Posterior vena cava (tissue), 2 donors: ENCODE measurements around the gene LARGE2. TPM values are rescaled to one million over a fixed set of nuclear protein-coding genes. Genes with fewer than 3 reads are reported as not detected.
A peak's percentile ranks its signal among the peaks of the same experiment; 100 is the strongest.

Experiments
- DNase-seq: peaks from one replicate; pipeline ENCODE4 v3.0.0-alpha.2; 2020; ENCODE audit warnings: low spot score
- intact Hi-C, 2 donors: fragments of 100-400 bp; cut with DNase I; formaldehyde crosslinking; loops; one replicate each; pipeline versions ENCODE4 v1.14.1 to v1.14.2; 2022 to 2023
- total RNA-seq, 2 donors: library from RNA; stranded (reverse); fragmentation: NEBNext Ultra II Directional; extraction: Animal tissue kit (Norgen Biotek cat#: 25700); gene quantifications; one replicate each; pipeline ENCODE4 v1.2.1, GENCODE V29; 2021
- donor health status: DM: yes; HTN: yes; CAD: no.
- donor health status: DM: yes; HTN: yes; CAD: no.

The LARGE2 gene
- total RNA-seq, 2 donors from 2014 or later, result not detected

GRCh38 chr11:45926536-45927331 is 4.3 kb downstream of the LARGE2 start:
- DNase-seq, result peak; percentile 68
- intact Hi-C loops, result no loop called here

GRCh38 chr11:45927332-45927683 is 4.9 kb downstream of the LARGE2 start:
- intact Hi-C loops, result no loop called here

DNA sequence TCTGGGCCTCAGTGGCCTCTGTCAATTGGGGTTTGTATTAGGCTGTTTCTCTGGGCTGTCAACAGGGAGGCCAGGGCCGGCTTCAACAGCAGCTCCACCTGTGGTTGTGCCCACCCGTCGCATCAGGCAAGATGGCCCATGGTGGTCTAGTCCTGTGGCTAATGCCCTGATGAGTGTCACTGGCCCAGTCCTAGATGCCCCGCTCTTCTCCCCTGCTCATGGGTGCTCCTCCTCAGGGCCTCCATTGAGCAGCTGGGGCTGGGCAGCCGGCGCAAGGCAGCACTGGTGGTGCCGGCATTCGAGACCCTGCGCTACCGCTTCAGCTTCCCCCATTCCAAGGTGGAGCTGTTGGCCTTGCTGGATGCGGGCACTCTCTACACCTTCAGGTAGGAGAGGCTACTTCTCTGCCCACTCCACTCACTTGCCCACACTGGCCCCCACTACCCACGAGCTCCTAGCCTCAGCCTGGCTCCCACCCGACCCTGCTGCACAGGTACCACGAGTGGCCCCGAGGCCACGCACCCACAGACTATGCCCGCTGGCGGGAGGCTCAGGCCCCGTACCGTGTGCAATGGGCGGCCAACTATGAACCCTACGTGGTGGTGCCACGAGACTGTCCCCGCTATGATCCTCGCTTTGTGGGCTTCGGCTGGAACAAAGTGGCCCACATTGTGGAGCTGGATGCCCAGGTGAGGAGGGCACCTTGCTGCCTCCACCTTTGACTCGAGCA is 5.4 kb downstream of the LARGE2 start:
- intact Hi-C loops, result loop anchor here in 1 of 2 donors (2.0 kb wide), 1 partner anchor 27 kb away; no protein-coding TSS in a partner anchor
- DNase-seq, result peak; percentile 75

More at GRCh38 chr11:45927332-45927683, 4.9 kb downstream of the LARGE2 start:
- peak; percentile 73 for DNase-seq

DNA sequence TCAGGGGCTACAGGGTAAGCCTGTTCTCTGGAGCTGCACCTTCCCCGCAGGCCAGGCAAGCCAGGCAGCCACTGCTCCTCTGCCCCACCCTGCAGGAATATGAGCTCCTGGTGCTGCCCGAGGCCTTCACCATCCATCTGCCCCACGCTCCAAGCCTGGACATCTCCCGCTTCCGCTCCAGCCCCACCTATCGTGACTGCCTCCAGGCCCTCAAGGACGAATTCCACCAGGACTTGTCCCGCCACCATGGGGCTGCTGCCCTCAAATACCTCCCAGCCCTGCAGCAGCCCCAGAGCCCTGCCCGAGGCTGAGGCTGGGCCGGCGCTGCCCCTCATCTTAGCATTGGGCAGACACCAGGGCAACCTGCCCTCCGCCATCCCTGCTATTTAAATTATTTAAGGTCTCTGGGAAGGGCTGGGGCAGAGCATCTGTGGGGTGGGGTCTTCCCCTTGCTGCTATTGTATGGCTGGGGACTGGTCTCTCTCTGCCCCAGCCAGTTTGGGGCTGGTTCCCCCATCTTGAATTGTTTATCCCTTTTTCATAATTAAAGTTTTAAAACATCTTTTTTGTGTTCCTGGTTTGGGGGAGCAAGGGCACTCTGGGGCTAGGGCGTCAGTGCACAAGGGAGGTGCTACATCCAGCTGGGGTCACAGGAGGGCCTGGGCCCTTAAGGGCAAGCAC is 6.2 kb downstream of the LARGE2 start:
- peak; percentile 51 for DNase-seq
- intact Hi-C loops, result loop anchor here in 1 of 2 donors (2.0 kb wide), 1 partner anchor 26 kb away; no protein-coding TSS in a partner anchor

DNA sequence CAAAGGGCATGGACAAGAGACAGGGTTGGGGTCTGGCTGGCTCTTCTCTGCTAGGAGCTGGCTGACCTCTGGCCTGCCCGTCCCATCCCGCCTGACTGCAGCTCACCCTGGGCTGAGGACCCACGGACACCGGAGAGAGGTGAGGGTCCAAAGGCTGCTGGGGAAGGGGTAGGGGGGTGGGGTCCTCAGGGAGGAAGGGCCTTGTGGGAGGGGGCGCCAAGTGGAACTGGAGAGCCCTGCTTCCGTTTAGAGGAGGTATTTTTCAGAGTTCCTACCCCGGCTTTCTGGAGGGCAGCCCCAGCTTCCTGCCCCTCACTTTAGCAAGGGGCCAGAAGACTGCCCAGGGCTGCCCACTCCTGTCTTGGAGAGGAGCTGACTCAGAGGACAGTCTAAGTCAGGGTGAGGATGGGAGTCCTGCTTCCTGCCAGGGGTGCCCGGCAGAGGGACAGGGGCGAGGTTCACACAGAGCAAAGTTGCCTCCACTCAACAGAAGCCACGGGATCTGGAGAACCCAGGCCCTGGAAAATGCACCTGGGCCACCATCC is 7.1 kb downstream of the LARGE2 start:
- intact Hi-C loops, result loop anchor here (2.0 to 10.0 kb wide), 2 partner anchors 25 to 55 kb away; no protein-coding TSS in a partner anchor
- DNase-seq, result peak; percentile 66

GRCh38 chr11:45930031-45930794 is 7.8 kb downstream of the LARGE2 start:
- DNase-seq, result peak; percentile 79

GRCh38 chr11:45930951-45931570 is 8.6 kb downstream of the LARGE2 start:
- peak; percentile 37 for DNase-seq
- intact Hi-C loops, result loop anchor here in 1 of 2 donors (10.0 kb wide), 1 partner anchor 56 kb away; no protein-coding TSS in a partner anchor

More at GRCh38 chr11:45930031-45930794, 7.8 kb downstream of the LARGE2 start:
- intact Hi-C loops, result loop anchor here in 1 of 2 donors (10.0 kb wide), 1 partner anchor 55 kb away; no protein-coding TSS in a partner anchor

DNA sequence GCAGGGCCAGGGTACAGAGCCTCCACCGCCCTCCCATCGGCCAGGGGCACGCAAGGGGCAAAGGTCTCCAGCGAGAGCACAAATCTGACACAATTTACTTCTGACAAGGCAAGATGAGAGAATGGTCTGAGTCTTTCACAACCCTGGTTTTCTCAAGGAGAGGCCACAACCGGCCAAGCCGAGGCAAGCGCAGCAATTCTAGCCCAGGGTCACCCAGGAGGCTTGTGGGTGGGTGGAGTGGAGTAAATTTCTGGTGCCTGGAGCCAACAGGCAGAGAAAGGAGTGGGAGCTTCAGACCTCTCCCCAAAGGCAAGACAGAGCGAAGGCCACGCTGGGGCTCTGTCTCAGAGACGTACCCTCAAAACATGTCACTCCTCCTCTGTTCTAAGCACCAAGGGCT is 9.3 kb downstream of the LARGE2 start:
- intact Hi-C loops, result loop anchor here in 1 of 2 donors (10.0 kb wide), 1 partner anchor 57 kb away; no protein-coding TSS in a partner anchor
- peak; percentile 59 for DNase-seq

DNA sequence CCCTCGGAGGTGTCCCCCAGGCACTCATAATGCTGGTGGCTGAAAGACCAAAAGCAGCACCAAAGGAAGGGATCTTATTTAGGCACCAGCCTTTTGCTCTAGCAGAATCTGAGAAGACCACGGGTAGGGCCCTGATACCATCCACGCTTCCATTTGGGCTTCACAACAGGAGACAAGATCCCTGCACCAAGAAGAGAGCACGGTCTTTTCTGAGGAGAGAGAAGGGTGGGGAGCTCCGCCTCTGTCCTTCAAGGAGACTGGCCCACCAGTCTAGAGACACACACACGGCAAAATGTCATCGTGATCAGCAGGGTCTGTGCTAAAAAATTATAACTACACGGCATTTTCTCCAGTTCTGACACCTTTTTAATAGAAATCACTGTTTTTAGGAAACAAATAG is 9.8 kb downstream of the LARGE2 start:
- intact Hi-C loops, result loop anchor here in 1 of 2 donors (10.0 kb wide), 1 partner anchor 57 kb away; no protein-coding TSS in a partner anchor
- no peak for DNase-seq

DNA sequence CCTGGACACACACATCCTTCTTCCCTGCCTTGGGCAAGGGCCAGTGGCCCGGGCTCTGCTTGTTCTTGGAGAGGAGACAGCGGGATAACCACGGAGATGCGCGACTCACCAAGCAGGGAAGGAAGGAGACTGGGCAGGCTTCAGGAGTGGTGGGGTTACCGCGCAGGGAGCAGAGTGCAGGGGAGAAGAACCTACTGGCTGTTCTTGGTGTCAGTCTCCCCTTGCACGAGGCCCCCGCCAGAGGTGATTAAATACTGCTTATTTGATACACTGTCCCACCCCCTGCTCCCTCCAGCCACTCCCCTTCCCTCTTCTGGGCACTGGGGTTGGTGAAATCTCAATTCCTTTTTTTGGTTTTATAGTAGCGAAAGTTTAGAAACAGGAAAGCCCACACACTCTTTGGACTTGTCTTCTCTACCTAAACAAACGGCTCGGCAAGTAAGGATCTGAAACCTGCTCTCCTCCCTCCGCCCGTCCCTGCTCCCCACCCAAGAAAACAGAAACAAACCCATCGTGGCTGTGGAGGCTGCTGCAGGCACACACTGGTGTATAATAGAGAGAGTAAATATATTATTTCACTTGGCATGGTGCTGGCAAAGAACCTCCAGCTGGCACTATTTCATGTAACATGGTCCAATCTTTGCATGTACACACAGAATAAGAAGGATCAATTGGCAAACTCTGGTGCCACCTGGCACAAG is 10.8 kb downstream of the LARGE2 start:
- intact Hi-C loops, result loop anchor here in 1 of 2 donors (10.0 kb wide), 1 partner anchor 58 kb away; no protein-coding TSS in a partner anchor
- DNase-seq, result peak; percentile 71

DNA sequence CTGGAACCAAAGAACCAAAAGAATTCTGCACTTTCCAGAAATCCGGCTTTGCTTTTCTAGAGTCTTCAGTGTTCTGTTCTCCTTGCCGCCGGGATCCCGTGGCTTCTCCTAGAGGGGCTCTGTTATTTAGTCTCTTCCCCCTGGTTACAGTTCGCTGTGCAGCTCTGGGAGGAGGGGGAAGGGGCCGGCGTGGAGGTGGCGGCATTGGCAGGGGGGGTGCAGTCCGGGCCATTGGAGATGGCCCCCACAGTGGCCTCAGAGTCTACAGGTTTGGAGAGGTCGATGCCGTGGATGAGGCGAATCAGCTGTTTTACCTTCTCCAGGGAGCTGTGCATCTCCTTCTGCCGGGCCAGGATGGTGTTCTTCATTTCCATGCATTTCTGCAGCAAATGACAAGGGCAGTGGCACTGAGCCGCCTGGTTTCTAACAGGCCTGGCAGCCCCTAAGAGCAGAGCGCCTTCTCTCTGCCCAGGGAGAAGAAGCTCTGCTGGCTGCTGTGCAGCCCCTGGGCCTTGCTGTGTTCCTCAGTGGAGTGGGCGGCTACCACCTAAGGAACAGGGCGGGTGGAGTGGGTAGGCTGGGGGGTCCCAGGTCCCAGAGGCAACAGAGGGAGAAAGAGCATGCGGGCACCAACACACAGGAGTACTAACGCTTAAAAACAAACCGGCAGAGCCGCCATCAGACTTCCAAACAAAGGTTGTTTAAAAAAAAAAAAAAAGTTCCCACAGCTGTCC is 11.6 kb downstream of the LARGE2 start:
- DNase-seq, result peak; percentile 72
- intact Hi-C loops, result loop anchor here in 1 of 2 donors (10.0 kb wide), 1 partner anchor 59 kb away; no protein-coding TSS in a partner anchor

GRCh38 chr11:45934580-45935318 is 12.3 kb downstream of the LARGE2 start:
- intact Hi-C loops, result loop anchor here in 1 of 2 donors (10.0 kb wide), 1 partner anchor 60 kb away; no protein-coding TSS in a partner anchor
- DNase-seq, result no peak

DNA sequence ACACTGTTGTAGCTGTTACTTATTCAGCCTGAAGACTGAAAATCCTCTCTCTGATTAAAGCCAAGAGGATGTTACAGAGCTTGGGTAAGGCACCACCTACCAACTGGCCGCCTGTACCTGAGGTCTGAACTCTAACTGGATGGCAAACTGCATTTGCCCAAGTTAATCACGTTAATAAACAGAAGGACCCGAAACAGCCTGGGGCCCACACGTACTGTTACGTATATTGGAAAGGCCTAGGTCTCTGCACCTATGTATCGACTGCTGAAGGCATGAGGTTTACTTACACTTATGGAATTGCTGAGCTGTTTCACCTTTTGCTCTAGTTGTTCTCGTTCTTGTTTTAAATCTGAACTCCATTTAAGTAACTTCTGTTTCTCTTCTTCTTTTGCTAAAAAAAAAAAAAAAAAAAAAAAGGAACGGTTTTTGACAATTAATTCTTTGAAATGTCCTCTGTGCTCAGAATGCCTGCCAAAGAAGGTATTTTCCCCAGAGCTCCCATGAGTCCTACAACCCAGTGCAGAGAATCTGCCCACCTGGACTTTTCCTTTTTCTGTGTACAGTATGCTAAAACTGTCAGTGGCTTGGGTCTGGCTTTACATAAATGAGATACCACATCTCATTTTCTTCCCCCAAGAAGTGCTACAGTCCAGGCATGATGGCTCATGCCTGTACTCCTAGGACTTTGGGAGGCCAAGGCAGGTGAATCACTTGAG is 13.1 kb downstream of the LARGE2 start:
- no peak for DNase-seq
- intact Hi-C loops, result loop anchor here in 1 of 2 donors (10.0 kb wide), 1 partner anchor 61 kb away; no protein-coding TSS in a partner anchor

GRCh38 chr11:45936511-45937054 is 14.1 kb downstream of the LARGE2 start:
- DNase-seq, result peak; percentile 42
- intact Hi-C loops, result loop anchor here in 1 of 2 donors (10.0 kb wide), 1 partner anchor 62 kb away; no protein-coding TSS in a partner anchor

- DNase-seq, result no peak
- intact Hi-C loops, result loop anchor here in 1 of 2 donors (10.0 kb wide), 1 partner anchor 63 kb away; no protein-coding TSS in a partner anchor
Observed at GRCh38 chr11:45937916-45938315, 15.5 kb downstream of the LARGE2 start.
